ENCODE data around the gene DHX40. TPM values are rescaled to one million over a fixed set of nuclear protein-coding genes. Genes with fewer than 3 reads are reported as not detected.

Gene DHX40
- total and polyA plus RNA-seq, 2 of the 8 experiments (the other 6 are each of a cell fraction or from before 2014, with no cell fraction given) = 13.5 to 28.3 TPM

- H3K23ac ChIP-seq (ENCODE audit: insufficient read length) = no peak overlapping the region
- WGBS, 2 experiments (ENCODE audit: extremely low coverage in 1 of 2, insufficient coverage in 1 of 2, insufficient read length in 1 of 2, insufficient replicate concordance in 2 of 2, low coverage in 1 of 2, low lambda C conversion rate in 2 of 2, missing lambda C conversion rate in 1 of 2) = 81% methylated on average over 2 of the region's 2 CpGs; no CpG with 5 or more reads in 1 of the 2 experiments
- no peaks in the 10 kb centered on the region for H3K4me1 ChIP-seq (replicated peaks in 1 of 4; ENCODE audit: control insufficient read depth in 3 of 4, insufficient read depth in 4 of 4, low read length in 3 of 4)
- FAIRE-seq = no peak
- H4K91ac ChIP-seq (replicated peaks; ENCODE audit: insufficient read length, low read length) = no peak overlapping the region
- no peak overlapping the region for H2BK12ac ChIP-seq (ENCODE audit: low read depth, low read length)
- no peaks in the 10 kb centered on the region for H3K9me3 ChIP-seq (ENCODE audit: insufficient read depth in 2 of 2, low read depth in 1 of 2, low read length in 1 of 2)
- H3K79me1 ChIP-seq (ENCODE audit: low read depth, low read length) = no peaks in the 10 kb centered on the region
- no peak overlapping the region for H3K56ac ChIP-seq (replicated peaks; ENCODE audit: insufficient read length, low read depth, low read length)
- POLR2A ChIA-PET (ENCODE audit: partially characterized antibody) = no interaction called here
- no peak overlapping the region for H4K8ac ChIP-seq (ENCODE audit: extremely low read depth, insufficient read depth, low read length)
- CTCF ChIA-PET (ENCODE audit: partially characterized antibody) = interaction anchor here (1.3 kb wide), 1 partner anchor 62 kb away, joined by 3 read pairs; no protein-coding TSS in a partner anchor
- H3K27me3 ChIP-seq (replicated peaks in 1 of 4; ENCODE audit: control insufficient read depth in 3 of 4, extremely low read depth in 1 of 4, insufficient read depth in 3 of 4, low read length in 3 of 4) = no peaks in the 10 kb centered on the region; a peak in 1 of 7 replicates
- no peak overlapping the region for H3K4me3 ChIP-seq (ENCODE audit: extremely low read depth in 1 of 4, insufficient read depth in 2 of 4, low read depth in 3 of 4, low read length in 4 of 4)
- no peaks in the 10 kb centered on the region for H4K20me1 ChIP-seq (replicated peaks in 1 of 2; ENCODE audit: control insufficient read depth in 1 of 2, insufficient read depth in 2 of 2, low read length in 2 of 2)
- no peak overlapping the region for H2BK5ac ChIP-seq (ENCODE audit: low read depth, low read length)
- no peak overlapping the region for H3K9ac ChIP-seq (replicated peaks in 1 of 4; ENCODE audit: extremely low read depth in 1 of 4, low read depth in 3 of 4, low read length in 3 of 4)
- no peaks in the 10 kb centered on the region for H3K79me2 ChIP-seq (ENCODE audit: control insufficient read depth in 1 of 2, insufficient read depth in 2 of 2, low read length in 2 of 2)
- H3K18ac ChIP-seq (ENCODE audit: extremely low read depth, low read length) = no peak overlapping the region
- no peaks in the 10 kb centered on the region for H3K36me3 ChIP-seq (ENCODE audit: control insufficient read depth in 2 of 4, insufficient read depth in 4 of 4, low read length in 3 of 4)
- no peak overlapping the region for H3K27ac ChIP-seq (ENCODE audit: low read depth, low read length)
- H2AK5ac ChIP-seq (ENCODE audit: low read depth, low read length) = no peak overlapping the region
- TF ChIP-seq EP300 (IDR thresholded peaks at IDR 0.05; ENCODE audit: borderline replicate concordance in 1 of 2, low read depth in 2 of 2, low read length in 2 of 2) (no peak), ZNF274 (IDR thresholded peaks at IDR 0.05; ENCODE audit: borderline replicate concordance, extremely low read depth, low read length) (no peak), ATF3 (IDR thresholded peaks at IDR 0.05; ENCODE audit: insufficient read depth, low read depth, low read length) (no peak), BCL11A (IDR thresholded peaks at IDR 0.05; ENCODE audit: low read depth in 2 of 2, low read length in 2 of 2) (no peak), POU5F1 (IDR thresholded peaks at IDR 0.05; ENCODE audit: low read depth, low read length) (no peak)
- H3K14ac ChIP-seq (ENCODE audit: insufficient read length) = no peak overlapping the region
- no peak overlapping the region for H4K5ac ChIP-seq (ENCODE audit: insufficient read length, low read depth, low read length)
- no peak overlapping the region for H3K4me2 ChIP-seq (ENCODE audit: insufficient read depth in 1 of 2, low read depth in 2 of 2, low read length in 2 of 2)
- DNase-seq (ENCODE audit: low read depth in 1 of 2, low spot score in 2 of 2) = no peak
- H2AFZ ChIP-seq (ENCODE audit: low read length) = 0 out of 2 replicates have a peak overlapping the region, but pooled peaks have one; percentile 28
- H2BK20ac ChIP-seq (ENCODE audit: low read length) = no peak overlapping the region
- H3K4ac ChIP-seq (replicated peaks; ENCODE audit: insufficient read length, low read depth, low read length) = no peak overlapping the region
- H2BK15ac ChIP-seq (ENCODE audit: low read length) = no peak overlapping the region
- H3K23me2 ChIP-seq (ENCODE audit: low read depth, low read length) = no peaks in the 10 kb centered on the region
- no peak overlapping the region for H2BK120ac ChIP-seq (replicated peaks; ENCODE audit: low read depth, low read length)
These were observed 39.0 kb upstream of the DHX40 start for GRCh38 chr17:59526451-59526850.
